Stimulated activated CD4-positive, alpha-beta T cell treated with anti-CD3 and anti-CD28 coated beads, Interleukin-1b, Interleukin-23, amount 100 ng/mL, for 48 hours (primary cell): ENCODE results near the gene LDB3.

Experiments used
- DNase-seq: peaks from one replicate; pipeline ENCODE4 v3.0.0-alpha.2; 2020

The LDB3 gene

DNA sequence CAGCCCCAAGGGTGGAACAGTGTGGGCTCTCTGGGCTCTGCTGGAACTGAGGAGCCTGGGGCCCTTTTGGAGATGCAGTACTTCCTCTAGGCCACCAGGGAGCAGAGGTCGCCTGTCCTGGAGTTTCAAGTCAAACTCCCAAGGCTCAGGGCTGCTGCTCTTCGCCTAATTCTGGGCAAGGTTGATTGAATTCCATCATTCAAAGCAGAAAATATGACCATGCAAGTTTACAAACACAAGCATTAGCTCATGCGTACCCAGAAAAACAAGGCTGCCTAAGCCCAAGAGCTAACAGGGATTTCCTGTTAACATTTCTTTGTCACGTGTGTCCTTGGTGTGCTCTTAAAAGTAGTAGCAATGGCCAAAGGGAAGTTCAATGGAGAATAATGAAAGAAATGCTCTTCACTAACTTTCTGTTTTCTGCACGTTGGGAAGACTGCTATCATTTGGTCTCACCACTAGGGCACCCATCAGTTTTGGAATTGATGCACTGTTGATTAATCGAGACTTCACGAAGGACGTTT is 20.1 kb downstream of the LDB3 start:
- DNase-seq, result peak; percentile 53

DNA sequence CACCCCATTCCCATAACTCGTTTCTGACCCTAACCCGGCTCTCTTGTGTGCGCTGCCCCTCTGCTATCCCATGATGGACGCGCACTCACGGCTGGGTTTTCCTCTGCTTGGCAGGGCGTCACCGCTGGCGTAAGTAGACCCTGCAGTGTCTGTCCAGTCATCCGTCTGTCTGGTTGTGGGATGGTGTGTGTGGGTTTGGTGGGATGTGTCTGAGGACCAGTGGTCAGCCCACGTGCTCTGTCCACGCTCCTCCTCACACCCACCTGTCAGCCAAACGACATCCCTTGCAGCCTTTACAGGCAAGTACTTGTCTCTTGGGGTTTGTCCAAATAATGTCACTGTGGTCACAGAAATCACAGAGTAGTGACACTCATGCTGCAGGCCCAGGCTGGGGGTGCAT is 20.8 kb downstream of the LDB3 start:
- DNase-seq, result no peak

GRCh38 chr10:86690231-86690630 is 21.9 kb downstream of the LDB3 start:
- DNase-seq, result no peak

DNA sequence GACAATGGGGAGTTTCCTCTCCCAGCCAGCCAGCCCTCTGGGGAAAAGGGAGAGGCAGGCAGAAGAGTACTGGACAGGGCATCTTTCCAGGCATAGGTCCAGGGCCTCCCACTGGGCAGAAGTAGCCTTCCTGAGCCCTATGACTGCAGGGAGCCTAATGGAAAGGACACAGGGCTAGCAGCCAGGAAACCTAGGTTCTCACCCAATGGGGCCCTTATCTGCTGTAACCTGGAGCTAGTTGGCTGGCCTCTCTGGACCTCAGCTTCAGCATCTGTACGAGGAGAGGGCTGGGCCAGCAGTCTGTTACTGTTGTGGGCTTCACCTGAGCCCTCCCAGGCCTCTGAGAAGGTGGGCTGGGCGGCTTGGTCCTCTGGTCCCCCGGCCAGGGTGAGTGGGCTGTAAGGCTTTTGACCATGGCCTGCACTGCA is 22.4 kb downstream of the LDB3 start:
- no peak for DNase-seq

DNA sequence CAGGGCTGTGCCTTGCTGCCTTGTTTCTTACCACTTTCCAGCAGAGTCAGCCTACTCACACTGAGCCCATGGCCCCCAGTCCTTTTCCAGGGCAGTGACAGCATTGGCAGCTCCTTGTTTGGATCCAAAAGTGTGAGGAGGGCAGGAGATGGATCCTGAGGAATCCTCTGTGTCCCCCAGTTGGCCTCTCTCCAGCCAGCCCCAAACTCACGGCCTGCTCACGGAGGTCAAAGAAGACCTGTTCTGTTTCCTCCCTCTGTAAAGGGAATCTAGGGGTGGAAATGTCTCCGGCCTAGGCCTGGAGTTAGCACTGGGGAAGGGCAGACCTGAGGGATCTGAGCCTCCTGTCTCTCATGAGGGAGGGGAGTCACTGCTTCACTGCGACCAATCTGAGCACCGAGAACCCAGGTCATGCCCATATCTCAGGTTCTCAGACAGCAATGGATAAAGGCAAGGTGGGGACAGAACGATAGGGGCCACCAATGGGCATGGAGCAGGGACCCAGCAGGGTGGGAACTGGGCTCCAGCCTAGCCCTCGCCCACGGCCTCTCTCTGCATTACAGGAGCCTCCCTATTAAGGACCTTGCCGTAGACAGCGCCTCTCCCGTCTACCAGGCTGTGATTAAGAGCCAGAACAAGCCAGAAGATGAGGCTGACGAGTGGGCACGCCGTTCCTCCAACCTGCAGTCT is 23.2 kb downstream of the LDB3 start:
- no peak for DNase-seq

- DNase-seq, result no peak
These were observed 23.8 kb downstream of the LDB3 start for GRCh38 chr10:86692023-86692514.

- no peak for DNase-seq
These were observed 24.4 kb downstream of the LDB3 start for GRCh38 chr10:86692664-86693063.

- no peak for DNase-seq
These were observed 25.0 kb downstream of the LDB3 start for GRCh38 chr10:86693275-86693674.

GRCh38 chr10:86693721-86694369 is 25.5 kb downstream of the LDB3 start:
- DNase-seq, result no peak

- no peak for DNase-seq
These were observed 30.1 kb downstream of the LDB3 start for GRCh38 chr10:86698207-86698940.

GRCh38 chr10:86699125-86699524 is 30.8 kb downstream of the LDB3 start:
- DNase-seq, result no peak

DNA sequence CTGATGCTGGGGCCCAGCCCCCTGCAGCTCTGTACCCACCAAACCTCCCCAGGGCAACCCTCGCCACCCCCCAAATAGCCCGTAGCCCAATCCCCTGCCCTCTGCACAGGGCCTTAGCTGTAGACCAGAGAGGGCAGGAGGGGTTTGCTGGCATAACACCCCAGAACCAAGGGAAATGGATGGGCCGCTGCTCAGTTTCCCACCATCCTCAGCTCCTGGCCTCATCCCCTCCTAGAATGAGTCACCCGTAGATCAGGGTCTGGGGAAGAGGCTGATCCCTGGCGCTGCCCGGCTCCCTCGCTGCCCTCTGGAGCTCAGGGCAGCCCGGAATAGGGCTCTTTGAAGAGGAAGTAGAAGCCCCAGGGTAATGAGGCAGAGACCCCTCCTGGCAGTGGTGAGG is 31.2 kb downstream of the LDB3 start:
- DNase-seq, result no peak

DNA sequence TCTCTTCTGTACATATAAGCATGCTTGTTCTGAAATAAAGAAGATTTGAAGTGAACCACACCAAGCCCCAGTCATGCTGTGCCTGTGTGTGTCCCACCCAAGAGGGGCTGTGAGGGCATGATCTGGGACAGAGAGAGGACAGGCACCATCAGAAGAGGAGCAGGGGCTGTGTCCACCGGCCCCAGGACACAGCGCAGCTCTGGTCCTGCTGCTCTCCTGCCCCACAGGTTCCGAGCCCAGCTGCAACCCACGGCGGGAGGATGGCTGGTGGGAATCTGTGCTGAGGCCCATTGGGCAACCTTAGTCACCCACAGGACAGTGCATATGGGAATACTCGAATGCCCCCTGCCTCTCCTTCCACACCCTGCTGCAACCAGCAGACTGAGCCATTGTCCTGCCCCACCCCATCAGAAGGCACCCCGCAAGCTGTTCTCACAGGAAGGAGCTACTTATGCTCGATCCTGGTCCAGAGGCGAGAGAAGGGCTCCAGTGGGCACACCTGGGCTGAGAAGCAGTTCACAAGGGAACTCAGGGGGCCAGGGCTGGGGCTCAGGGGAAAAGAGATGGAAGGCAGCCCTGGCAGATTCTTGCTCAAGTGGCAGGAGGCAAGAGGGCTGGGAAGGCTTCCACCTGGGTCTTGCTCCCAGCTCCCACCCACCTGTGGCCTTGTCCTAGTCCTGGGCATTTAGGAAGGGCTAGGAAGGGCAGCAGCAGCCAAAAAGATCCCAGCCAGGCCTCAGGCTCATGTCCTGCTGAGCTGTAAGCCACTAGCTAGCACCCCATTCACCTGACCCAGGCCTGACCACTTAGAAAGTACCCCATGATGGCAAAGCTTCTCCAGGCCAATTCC is 31.9 kb downstream of the LDB3 start:
- DNase-seq, result no peak

- DNase-seq, result no peak
These were observed 32.7 kb downstream of the LDB3 start for GRCh38 chr10:86700851-86701617.

- DNase-seq, result no peak
These were observed 34.9 kb downstream of the LDB3 start for GRCh38 chr10:86703176-86703575.

DNA sequence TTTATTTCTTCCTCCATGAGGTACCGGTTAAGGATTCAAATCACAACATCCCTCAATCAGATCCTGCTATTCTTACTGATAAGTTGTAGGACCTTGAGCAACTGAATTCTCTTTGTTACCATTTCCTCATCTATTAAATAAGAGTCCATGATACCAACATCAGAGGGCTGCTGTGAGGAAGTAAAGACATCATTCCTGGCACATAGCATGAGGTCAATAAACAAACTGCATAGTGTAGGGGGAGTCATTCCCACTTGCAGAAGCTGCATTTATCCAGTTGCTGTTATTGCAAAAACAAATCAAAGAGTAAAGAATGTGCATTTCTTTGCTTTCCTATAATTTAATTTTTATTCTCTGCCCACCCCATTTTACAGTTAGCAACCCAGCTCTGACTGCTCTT is 36.8 kb downstream of the LDB3 start:
- DNase-seq, result no peak

DNA sequence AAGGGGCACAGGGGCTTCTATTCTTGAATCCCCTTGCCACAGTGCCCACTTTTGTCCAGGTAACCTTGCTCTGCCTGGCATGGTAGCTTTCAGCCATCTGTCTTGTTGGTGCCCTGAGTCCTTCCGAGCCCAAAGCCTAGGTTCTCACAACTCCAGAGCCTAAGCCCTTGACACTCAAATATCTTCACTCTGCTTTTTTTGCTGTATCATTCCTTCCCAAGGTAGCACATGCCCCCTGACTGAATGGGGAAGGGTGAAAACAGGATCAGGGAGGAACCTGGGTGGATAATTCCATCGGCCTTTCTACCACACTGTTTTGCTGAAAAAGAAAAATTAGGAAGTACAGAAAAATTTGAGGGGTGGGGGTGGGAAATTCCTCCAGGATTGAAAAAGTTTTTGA is 37.6 kb downstream of the LDB3 start:
- DNase-seq, result no peak

DNA sequence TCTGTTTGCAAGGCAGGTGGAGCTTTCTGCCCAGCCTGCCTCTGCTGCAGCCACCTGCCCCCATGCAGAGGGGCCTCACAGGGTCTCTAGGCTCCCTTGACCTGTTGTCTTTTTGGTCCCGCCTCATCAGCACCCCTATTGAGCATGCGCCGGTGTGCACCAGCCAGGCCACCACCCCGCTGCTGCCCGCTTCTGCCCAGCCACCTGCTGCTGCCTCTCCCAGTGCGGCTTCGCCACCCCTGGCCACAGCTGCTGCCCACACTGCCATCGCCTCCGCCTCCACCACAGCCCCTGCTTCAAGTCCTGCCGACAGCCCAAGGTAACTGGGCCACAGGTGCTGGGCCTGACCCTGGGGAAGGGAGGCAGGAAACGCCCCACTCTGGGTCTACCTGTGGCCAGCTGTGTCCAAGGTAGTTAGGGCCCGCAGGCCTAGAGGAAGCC is 38.1 kb downstream of the LDB3 start:
- DNase-seq, result no peak

GRCh38 chr10:86706977-86707376 is 38.7 kb downstream of the LDB3 start:
- DNase-seq, result no peak

GRCh38 chr10:86707505-86707904 is 39.2 kb downstream of the LDB3 start:
- no peak for DNase-seq

DNA sequence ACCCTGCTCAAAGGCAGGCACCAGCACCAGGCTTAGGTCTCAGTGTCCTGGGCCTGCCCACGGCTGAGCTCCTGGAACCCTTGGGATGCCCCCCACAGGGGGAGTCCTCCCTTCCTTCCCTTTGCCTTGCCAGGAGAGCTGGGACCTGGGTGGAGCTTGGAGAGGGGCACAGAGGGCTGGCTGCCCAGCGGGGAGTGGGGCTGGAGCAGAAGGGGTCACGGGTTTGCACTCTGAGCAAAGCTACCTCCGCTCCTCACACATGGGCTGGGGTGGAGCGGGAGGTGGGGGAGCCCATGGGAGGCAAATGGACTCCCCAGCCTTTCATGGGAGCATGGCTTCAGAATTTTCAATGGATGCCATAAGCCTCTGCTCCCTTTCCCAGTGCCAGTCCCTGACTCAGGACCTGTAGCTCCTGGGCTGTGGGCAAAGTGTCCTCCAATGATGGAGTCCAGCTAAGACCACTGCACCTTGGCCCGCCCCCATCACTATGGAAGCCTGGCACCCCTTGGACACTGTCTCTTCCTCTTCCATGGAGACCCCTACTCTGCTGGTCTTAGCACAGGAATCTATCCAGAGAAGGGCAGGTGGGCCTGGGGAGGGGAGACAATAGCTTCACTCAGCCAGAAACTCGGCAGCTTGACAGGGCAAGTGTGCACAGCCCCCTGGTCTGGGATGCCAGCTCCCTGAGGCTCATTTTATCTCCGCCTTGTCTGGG is 39.9 kb downstream of the LDB3 start:
- no peak for DNase-seq
